Ureter (tissue), 1 donor: ENCODE results near the gene TMEM130. TPM values are rescaled to one million over a fixed set of nuclear protein-coding genes. Genes with fewer than 3 reads are reported as not detected.

Experiments
- DNase-seq: peaks from one replicate; pipeline ENCODE4 v3.0.0-alpha.2; 2020; ENCODE audit warnings: low spot score
- total RNA-seq: library from RNA; stranded (reverse); gene quantifications from one replicate; pipeline ENCODE4 v1.2.4, GENCODE V29; 2023
- donor health status: DM: yes; HTN: yes; CAD: no.

The TMEM130 gene
- total RNA-seq, 1 donor from 2014 or later, result 1.6 TPM

GRCh38 chr7:98808751-98809460, 60.9 kb downstream of the TMEM130 start:
- no peak for DNase-seq

DNA sequence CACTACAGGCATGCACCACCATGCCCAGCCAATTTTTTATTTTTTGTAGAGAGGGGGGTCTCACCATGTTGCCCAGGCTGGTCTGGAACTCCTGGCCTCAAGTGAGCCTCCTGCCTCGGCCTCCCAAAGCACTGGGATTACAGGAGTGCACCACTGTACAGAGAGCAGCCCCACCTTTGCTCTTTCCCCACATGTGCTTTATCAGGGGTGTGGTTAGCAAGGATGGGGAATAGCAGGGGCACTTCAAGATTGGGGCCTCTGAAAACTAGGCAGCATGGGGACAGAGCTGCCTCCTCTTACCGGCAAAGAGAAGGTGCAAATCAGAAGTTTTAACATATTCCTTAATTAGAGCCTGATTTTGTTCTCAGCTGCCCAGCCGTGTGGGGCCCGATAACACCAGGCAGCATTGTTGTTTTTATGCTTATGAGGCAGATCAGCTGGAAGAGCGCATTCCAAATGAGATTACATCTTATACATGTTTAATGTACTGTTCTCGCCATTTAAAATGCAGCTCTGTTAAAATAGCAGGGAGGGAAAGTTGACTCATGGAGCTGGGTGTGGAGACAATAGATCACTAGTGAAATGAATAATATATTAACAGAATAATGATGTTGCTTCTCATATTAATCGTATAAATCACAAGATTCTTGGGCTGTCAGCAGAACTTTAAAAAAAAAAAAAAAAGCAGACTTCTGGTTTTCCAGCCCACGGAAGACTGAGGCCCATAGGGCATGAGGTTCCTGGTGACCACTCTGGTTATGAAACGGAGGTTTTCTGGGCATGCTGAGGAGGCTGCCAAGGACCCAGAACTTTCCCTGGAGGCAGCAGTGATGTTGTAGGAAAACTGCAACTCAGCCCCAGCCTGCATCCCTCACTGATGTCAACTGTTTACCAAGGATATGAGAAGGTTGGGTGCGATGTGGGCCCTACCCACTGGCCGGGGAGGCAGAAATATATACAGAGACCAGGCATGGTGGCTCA, 62.5 kb downstream of the TMEM130 start:
- DNase-seq, result no peak

GRCh38 chr7:98805956-98806838, 63.6 kb downstream of the TMEM130 start:
- DNase-seq, result no peak

DNA sequence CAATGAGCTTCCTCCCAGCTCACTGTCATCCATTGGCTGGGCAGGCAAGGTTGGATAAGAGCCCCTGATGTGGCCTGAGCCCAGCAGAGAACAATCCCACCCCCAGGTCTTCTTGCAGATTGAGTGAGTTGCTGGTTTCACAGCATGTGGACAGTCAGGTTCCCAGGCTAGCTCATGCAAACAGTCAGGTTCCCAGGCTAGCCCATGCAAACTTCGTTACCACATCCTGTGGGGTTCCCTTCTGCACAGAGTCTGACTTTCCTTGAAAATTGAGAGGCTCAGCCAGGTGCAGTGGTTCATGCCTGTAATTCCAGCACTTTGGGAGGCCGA, 67.1 kb downstream of the TMEM130 start:
- no peak for DNase-seq

- DNase-seq, result no peak
Observed at GRCh38 chr7:98802088-98802780, 67.6 kb downstream of the TMEM130 start.

DNA sequence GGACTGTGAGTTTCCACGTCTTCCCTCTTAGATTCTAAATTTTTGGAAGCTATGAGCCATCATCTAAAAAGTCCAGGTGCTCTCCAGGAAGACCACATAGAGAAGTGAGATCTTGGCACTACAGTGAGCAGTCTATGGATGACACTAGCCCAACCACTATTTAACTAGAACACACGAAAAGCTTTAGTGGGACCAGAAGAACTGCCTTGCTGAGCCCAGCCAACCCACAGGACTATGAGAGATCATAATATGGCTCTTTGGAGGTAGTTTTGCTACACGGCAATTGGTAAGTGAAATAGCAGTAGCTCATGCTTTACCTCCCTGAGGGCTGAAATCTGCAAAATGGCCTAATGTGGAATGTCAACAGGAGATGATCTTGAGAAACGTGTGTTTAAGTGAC, 68.8 kb downstream of the TMEM130 start:
- no peak for DNase-seq

- peak; percentile 49 for DNase-seq
Observed at GRCh38 chr7:98797150-98797549, 72.7 kb downstream of the TMEM130 start.

Other genes with a start within 250 kb of the TMEM130 start
- gene TRRAP, start 8.5 kb upstream of the TMEM130 start, total RNA-seq, result 53.5 TPM